GM18517 (cell line): Measurements from ENCODE around the gene RBM18.

ENCODE experiments used
- ATAC-seq: cut with Tn5 transposase; IDR thresholded peaks from one replicate; pipeline ENCODE4 v1.9.1; 2021; ENCODE audit warnings: mild to moderate bottlenecking, moderate library complexity; ENCODE audit not compliant: unreplicated experiment

The RBM18 gene

GRCh38 chr9:122206118-122207046 lies 58.3 kb downstream of the RBM18 start:
- no peak for ATAC-seq

GRCh38 chr9:122205176-122205575 lies 59.5 kb downstream of the RBM18 start:
- ATAC-seq = no peak

- ATAC-seq = no peak
Observed at GRCh38 chr9:122204491-122204890, 60.1 kb downstream of the RBM18 start.

- ATAC-seq = no peak
Observed at GRCh38 chr9:122204055-122204454, 60.6 kb downstream of the RBM18 start.

- ATAC-seq = no peak
Observed at GRCh38 chr9:122202111-122202510, 62.5 kb downstream of the RBM18 start.

GRCh38 chr9:122201641-122202040 lies 63.0 kb downstream of the RBM18 start:
- no peak for ATAC-seq

- no peak for ATAC-seq
Observed at GRCh38 chr9:122200960-122201595, 63.6 kb downstream of the RBM18 start.

GRCh38 chr9:122197882-122198281 lies 66.8 kb downstream of the RBM18 start:
- ATAC-seq = no peak

- ATAC-seq = no peak
Observed at GRCh38 chr9:122197426-122197825, 67.2 kb downstream of the RBM18 start.

GRCh38 chr9:122195875-122196274 lies 68.8 kb downstream of the RBM18 start:
- no peak for ATAC-seq

- ATAC-seq = no peak
Observed at GRCh38 chr9:122193651-122194050, 71.0 kb downstream of the RBM18 start.

- no peak for ATAC-seq
Observed at GRCh38 chr9:122192914-122193525, 71.6 kb downstream of the RBM18 start.

- no peak for ATAC-seq
Observed at GRCh38 chr9:122192261-122192875, 72.3 kb downstream of the RBM18 start.

GRCh38 chr9:122191584-122191983 lies 73.1 kb downstream of the RBM18 start:
- no peak for ATAC-seq

- no peak for ATAC-seq
Observed at GRCh38 chr9:122190597-122191381, 73.9 kb downstream of the RBM18 start.

GRCh38 chr9:122188369-122188768 lies 76.3 kb downstream of the RBM18 start:
- no peak for ATAC-seq
